Retinal pigment epithelial cell (primary cell): Measurements from ENCODE around the gene LYAR.

Experiments used
- DNase-seq: peaks from one replicate; pipeline ENCODE4 v3.0.0-alpha.2; 2010; ENCODE audit warnings: low read depth
- H3K4me3 ChIP-seq: 2 replicates; pipeline ENCODE4 v1.5.1; 2011; ENCODE audit warnings: mild to moderate bottlenecking, low read length, control low read depth, moderate library complexity
- TF ChIP-seq, protein P1 (sequence below): conservative IDR thresholded peaks from 2 replicates; pipeline ENCODE4 v1.5.1; 2011; ENCODE audit warnings: low read depth, low read length, control low read depth, inconsistent platforms

LYAR gene

DNA sequence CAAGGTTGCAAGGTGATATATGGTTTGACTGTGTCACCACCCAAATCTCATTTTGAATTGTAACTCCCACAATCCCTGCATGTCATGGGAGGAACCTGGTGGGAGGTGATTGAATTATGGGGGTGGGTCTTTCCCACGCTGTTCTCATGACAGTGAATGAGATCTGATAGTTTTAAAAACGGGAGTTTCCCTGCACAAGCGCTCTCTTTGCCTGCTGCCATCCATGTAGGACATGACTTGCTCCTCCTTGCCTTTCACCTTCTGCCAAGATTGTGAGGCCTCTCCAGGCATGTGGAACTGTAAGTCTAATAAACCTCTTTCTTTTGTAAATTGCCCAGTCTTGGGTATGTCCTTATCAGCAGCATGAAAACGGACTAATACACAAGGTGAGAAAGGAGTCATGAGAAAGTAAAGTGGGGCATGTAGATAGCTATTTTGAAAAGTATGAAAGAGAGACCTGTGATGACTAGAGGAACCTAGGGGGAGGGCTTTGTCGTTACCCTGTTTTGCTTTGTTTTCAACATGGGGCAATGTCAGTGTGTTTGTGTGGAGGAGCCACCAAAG lies 6.4 kb upstream of the LYAR start:
- TF ChIP-seq, protein P1, sequence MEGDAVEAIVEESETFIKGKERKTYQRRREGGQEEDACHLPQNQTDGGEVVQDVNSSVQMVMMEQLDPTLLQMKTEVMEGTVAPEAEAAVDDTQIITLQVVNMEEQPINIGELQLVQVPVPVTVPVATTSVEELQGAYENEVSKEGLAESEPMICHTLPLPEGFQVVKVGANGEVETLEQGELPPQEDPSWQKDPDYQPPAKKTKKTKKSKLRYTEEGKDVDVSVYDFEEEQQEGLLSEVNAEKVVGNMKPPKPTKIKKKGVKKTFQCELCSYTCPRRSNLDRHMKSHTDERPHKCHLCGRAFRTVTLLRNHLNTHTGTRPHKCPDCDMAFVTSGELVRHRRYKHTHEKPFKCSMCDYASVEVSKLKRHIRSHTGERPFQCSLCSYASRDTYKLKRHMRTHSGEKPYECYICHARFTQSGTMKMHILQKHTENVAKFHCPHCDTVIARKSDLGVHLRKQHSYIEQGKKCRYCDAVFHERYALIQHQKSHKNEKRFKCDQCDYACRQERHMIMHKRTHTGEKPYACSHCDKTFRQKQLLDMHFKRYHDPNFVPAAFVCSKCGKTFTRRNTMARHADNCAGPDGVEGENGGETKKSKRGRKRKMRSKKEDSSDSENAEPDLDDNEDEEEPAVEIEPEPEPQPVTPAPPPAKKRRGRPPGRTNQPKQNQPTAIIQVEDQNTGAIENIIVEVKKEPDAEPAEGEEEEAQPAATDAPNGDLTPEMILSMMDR: no peak
- DNase-seq: no peak
- H3K4me3 ChIP-seq: no peak overlapping the region

- DNase-seq: no peak
- TF ChIP-seq, protein P1: no peak
- H3K4me3 ChIP-seq: no peak overlapping the region
Measured at GRCh38 chr4:4293279-4293678, 3.3 kb upstream of the LYAR start.

DNA sequence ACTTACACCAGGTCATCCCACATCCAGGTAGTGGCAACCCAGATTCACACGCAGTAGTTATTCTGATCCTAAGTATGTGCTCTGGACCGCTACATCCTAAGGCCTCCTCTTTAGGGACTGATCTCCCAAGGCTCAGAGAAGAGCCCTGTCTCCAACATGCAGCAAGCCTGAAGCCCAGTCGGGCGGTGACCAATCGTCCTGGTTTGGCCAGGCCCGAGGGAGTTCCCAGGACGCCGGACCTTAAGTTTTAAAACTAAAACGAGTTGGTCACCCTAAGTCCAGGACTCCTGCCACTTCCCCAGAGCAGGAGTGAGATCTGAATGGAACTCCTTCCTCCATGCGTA lies 385 bp downstream of the LYAR start:
- H3K4me3 ChIP-seq: peak overlapping the region; percentile 92
- DNase-seq: no peak
- TF ChIP-seq, protein P1: no peak

DNA sequence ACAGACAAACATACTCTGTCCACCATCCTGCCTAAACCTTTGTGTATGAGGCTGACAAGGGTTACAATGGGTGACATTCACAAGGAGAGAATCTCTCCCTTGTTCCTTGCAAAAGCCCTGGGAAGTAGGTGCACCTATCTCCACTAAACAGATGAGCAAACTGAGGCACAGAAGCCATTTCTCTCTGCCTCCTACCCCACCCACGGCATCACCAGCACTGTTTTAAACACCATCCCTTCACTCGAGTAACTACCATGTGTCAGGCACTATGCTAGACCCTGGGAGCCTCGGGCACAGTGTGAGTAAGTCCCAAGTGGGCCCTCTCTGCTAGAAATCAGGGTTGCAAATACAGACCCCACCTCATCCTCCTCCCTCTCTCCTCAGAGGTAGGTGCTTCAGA lies 899 bp downstream of the LYAR start:
- peak overlapping the region; percentile 92 for H3K4me3 ChIP-seq
- TF ChIP-seq, protein P1: no peak
- no peak for DNase-seq

DNA sequence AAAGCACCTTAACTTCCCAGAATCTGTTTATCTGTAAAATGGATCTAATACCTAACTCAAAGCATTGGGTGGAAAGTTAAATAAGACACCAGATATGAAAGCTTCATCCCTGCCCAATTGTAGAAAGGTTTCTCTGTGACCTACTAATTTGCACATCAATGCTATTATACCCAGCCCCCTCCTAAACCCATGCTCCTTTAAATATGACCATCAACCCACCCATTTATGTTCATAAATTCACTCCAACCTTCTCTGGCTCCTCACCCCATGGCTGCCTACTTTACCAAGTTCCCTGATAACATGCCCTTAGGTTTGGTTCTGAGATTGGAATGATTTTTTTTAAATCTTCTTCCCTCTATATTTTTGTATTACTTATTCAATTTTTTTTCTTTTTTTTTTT lies 1.9 kb downstream of the LYAR start:
- DNase-seq: no peak

DNA sequence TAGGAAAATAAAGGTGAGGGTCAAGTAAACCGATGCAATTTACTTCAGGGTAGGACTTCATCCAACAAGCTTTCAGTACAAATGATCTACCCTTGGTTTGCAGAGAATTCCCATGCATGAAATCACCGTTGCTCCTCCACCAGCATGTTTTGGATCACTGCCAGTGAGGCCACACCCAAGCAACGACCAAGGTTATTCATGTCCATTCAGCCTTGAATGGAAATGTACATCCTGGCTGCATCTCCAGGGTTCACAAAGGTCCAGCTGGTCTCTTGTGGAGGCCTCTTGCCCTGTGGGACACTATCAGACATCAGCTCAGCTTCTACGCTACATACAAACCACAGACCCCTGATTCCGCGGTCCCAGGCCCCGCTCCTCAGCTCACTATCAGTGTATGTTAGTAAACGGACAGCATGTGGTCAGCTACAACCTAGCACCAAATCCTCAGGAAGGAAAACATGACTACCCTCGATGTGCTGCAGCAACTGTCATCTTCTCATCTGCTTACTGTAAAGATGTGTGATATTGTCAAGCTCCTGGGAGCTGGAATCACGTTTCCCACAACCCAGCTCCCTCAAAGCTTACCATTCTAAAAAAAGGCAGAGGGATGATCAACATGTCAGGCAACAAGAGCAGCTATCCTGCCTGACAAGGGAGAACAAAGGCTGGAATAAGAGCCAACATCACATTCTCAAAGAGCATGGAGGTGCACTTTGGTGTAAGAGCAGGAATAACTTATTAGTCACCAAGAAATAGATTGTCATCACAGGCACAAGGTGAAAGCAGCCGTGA lies 4.9 kb downstream of the LYAR start:
- H3K4me3 ChIP-seq: no peak overlapping the region
- no peak for DNase-seq
- TF ChIP-seq, protein P1: no peak

More for the DNA sequence above, 1.9 kb downstream of the LYAR start:
- no peak overlapping the region for H3K4me3 ChIP-seq
- TF ChIP-seq, protein P1: no peak

- H3K4me3 ChIP-seq: no peak overlapping the region
- TF ChIP-seq, protein P1: no peak
- DNase-seq: no peak
Measured at GRCh38 chr4:4281787-4282186, 8.2 kb downstream of the LYAR start.
